ENCODE data around the gene CORO1C. TPM values are rescaled to one million over a fixed set of nuclear protein-coding genes. Genes with fewer than 3 reads are reported as not detected.

CORO1C gene
- total RNA-seq, 4 donors from 2014 or later, result 277 to 473 (median 342) TPM

- no peaks in the 10 kb centered on the region for H3K27me3 ChIP-seq
- TF ChIP-seq, protein P1, sequence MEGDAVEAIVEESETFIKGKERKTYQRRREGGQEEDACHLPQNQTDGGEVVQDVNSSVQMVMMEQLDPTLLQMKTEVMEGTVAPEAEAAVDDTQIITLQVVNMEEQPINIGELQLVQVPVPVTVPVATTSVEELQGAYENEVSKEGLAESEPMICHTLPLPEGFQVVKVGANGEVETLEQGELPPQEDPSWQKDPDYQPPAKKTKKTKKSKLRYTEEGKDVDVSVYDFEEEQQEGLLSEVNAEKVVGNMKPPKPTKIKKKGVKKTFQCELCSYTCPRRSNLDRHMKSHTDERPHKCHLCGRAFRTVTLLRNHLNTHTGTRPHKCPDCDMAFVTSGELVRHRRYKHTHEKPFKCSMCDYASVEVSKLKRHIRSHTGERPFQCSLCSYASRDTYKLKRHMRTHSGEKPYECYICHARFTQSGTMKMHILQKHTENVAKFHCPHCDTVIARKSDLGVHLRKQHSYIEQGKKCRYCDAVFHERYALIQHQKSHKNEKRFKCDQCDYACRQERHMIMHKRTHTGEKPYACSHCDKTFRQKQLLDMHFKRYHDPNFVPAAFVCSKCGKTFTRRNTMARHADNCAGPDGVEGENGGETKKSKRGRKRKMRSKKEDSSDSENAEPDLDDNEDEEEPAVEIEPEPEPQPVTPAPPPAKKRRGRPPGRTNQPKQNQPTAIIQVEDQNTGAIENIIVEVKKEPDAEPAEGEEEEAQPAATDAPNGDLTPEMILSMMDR (IDR thresholded peaks at IDR 0.05), result peak in 1 of 4 experiments; percentile 44
- TF ChIP-seq EP300 (IDR thresholded peaks at IDR 0.05) (no peak), POLR2A (IDR thresholded peaks at IDR 0.05) (no peak), POLR2AphosphoS5 (IDR thresholded peaks at IDR 0.05) (peak; percentile 46)
- no peak overlapping the region for H3K4me3 ChIP-seq
- no peaks in the 10 kb centered on the region for H3K9me3 ChIP-seq
- H3K36me3 ChIP-seq, result no peaks in the 10 kb centered on the region
- H3K4me1 ChIP-seq, result peaks cover 49 to 98% (median 63%) of the 10 kb centered on the region in 3 donors
- H3K27ac ChIP-seq, result peak overlapping the region; percentile 94 to 97 (median 96)
- WGBS, 2 donors (ENCODE audit: low coverage in 1 of 2), result 9 to 16% methylated on average over 6 to 7 of the region's 7 CpGs
- no peak for ATAC-seq
These were observed 41.8 kb downstream of the CORO1C start for GRCh38 chr12:108689314-108690190.

- TF ChIP-seq, protein P1 (IDR thresholded peaks at IDR 0.05), result no peak
- peak overlapping the region; percentile 94 to 97 (median 96) for H3K27ac ChIP-seq
- H3K27me3 ChIP-seq, result no peaks in the 10 kb centered on the region
- no peak overlapping the region for H3K4me3 ChIP-seq
- peaks cover 46 to 98% (median 51%) of the 10 kb centered on the region in 3 donors for H3K4me1 ChIP-seq
- ATAC-seq, result no peak
- H3K9me3 ChIP-seq, result no peaks in the 10 kb centered on the region
- H3K36me3 ChIP-seq, result no peaks in the 10 kb centered on the region
- WGBS, 2 donors (ENCODE audit: low coverage in 1 of 2), result 31 to 35% methylated on average over 5 to 6 of the region's 6 CpGs
These were observed 44.5 kb downstream of the CORO1C start for GRCh38 chr12:108686780-108687179.

- Histone ChIP-seq H3K4me3 (no peak overlapping the region), H3K36me3 (no peaks in the 10 kb centered on the region), H3K4me1 (peaks cover 50 to 100% (median 50%) of the 10 kb centered on the region in 3 donors), H3K27me3 (no peaks in the 10 kb centered on the region), H3K27ac (peak overlapping the region; percentile 94 to 97 (median 96)), H3K9me3 (no peaks in the 10 kb centered on the region)
- 21 to 42% methylated on average over 4 of the region's 4 CpGs for WGBS, 2 donors (ENCODE audit: low coverage in 1 of 2)
- no peak for ATAC-seq
- TF ChIP-seq POLR2A (IDR thresholded peaks at IDR 0.05), result no peak
- no peak for TF ChIP-seq POLR2AphosphoS5 (IDR thresholded peaks at IDR 0.05)
- TF ChIP-seq, protein P1 (IDR thresholded peaks at IDR 0.05), result no peak
- TF ChIP-seq EP300 (IDR thresholded peaks at IDR 0.05), result no peak
These were observed 45.7 kb downstream of the CORO1C start for GRCh38 chr12:108685469-108686260.

DNA sequence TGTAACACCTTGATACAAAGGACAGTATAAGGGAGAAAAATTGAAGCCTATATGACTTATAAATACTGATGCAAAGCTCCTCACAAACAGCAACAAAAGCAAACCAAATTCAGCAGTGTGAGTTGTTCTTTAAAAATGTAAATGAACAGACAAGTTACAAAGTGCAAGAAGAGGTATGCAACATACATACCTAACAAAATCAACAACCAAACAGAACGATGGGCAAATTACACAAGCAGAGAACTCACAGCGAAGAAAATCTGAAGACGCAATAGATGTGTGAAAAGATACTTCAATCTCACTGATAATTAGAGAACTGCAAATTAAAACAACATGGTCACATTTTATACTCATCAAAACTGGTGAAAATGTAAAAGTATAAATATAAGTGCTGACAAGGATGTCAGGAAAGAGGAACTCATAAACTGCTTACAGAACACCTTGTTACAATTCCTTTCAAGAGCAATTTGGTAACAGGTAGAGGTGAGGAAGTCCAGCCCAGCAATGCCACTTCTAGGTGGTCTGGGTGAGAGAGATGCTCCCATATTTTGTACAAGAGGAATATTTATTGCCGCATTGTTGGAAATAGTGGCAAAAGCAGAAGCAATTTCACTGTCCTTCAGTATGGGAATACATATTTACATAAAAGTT is 47.3 kb downstream of the CORO1C start:
- H3K4me1 ChIP-seq, result peaks cover 37 to 97% (median 38%) of the 10 kb centered on the region in 3 donors
- WGBS, 2 donors (ENCODE audit: low coverage in 1 of 2), result 67 to 76% methylated on average over 4 of the region's 4 CpGs

More for the DNA sequence above, 47.3 kb downstream of the CORO1C start:
- Histone ChIP-seq H3K27me3 (no peaks in the 10 kb centered on the region), H3K9me3 (no peaks in the 10 kb centered on the region), H3K27ac (peak overlapping the region; percentile 75 to 96 (median 94)), H3K4me3 (no peak overlapping the region), H3K36me3 (no peaks in the 10 kb centered on the region)
- no peak for ATAC-seq
- TF ChIP-seq EP300 (IDR thresholded peaks at IDR 0.05) (no peak), POLR2AphosphoS5 (IDR thresholded peaks at IDR 0.05) (no peak), POLR2A (IDR thresholded peaks at IDR 0.05) (no peak)
- TF ChIP-seq, protein P1 (IDR thresholded peaks at IDR 0.05), result no peak

All from gastroesophageal sphincter (tissue), 4 donors.